CD4-positive, alpha-beta T cell treated with Interleukin-1 beta for 1 hour (primary cell): ENCODE results near the gene AHR.
"Not testable (repeated sequence)": the region's sequence is repeated elsewhere in the genome, so short reads cannot be mapped to it uniquely, and the experiment has no call there.

Experiments
- DNase-seq, 2 donors: peaks; one replicate each; pipeline ENCODE4 v3.0.0-alpha.2; 2020 to 2022

AHR gene

DNA sequence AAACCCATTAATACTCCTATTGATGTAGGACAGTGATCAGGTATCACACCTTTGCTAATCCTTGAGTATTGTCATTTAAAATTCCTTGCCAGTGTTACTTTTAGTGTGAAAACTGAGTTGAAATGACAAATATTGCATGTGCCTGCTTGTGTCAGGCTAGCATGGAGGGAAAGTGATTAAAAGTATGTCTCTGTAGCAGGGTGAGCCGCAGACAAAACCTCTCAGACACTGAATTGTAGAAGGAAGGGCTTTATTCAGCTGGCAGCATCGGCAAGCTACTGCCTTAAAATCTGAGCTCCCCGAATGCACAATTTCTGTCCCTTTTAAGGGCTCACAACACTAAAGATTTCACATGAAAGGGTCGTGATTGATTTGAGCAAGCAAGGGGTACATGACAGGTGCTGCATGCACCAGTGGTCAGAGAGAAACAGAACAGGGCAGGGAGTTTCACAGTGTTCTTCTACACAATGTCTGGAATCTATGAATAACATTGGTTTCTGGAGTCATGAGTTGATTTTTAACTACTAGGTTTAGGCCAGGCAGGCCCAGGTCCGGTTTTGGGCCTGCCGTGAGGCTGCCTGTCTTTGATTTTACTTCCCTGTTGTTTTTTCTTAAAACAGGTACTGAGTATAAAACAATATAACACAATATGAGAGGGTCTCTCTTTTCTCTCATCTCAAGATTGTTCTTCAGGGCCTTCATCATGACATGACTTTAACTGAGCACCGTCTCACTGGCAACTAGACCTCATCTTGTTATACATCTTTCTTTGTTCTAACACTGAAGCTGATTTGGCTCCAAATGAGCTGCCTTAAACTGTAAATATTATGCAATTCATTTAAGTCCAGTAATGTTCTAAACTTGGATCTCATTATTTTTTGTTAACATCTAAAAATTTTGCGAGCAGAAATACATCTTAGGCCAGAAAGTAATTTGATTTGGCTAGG is 84.2 kb downstream of the AHR start:
- DNase-seq = not testable (repeated sequence)

DNA sequence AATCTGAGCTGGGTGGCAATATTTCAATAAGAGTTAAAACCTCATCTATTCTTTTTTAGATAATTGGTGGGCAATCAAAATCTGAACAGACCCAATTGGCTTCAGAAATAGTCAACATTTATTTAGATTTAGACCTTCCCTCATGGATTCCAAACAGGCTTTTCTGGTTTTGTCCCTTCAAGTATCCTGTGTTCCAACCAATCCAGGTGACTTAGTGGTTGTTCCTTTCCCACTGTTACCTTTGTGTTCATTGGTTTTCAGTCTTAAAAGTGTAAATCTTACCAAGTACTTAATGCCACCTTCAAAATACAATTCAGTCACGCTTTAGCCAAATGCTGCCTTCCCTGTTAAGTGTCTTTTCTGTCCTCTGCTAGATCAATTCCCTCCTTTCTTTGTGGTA is 85.9 kb downstream of the AHR start:
- DNase-seq = no peak

DNA sequence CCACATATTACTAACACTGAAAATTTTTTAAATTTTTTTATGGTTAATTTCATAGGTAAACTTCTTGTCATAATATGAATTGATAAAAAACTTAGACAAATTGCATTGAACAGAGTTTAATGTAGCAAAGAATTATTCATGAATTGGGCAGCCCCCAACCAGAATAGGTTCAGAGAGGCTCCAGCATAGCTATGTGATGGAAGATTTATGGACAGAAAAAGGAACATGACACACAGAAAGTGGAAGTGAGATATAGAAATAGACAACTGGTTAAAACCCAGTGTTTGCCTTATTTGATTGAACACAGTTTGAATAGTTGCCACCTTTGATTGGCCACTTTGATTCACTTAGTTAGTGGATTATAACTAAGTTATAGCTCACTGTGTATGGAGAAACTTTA is 87.2 kb downstream of the AHR start:
- DNase-seq = no peak

DNA sequence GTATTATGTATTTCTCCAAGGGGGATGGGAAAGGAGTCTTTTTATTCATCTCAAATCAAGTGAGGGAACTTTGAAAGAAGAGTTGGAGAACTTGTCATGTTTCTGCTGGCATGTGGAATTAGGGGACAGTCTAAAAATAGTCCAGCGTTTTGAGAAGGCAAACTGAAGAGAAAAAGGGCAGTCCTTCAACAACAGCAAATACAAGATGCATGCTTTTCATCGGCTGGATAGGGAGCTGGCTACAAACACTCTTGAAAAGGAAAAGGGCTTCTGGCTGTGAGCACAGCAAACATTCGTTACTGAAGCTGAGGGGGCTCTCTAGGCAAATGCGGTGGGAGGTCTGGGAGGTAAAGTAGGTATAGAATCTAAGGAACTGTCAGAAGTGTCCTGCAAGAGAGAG is 91.9 kb downstream of the AHR start:
- DNase-seq = no peak

DNA sequence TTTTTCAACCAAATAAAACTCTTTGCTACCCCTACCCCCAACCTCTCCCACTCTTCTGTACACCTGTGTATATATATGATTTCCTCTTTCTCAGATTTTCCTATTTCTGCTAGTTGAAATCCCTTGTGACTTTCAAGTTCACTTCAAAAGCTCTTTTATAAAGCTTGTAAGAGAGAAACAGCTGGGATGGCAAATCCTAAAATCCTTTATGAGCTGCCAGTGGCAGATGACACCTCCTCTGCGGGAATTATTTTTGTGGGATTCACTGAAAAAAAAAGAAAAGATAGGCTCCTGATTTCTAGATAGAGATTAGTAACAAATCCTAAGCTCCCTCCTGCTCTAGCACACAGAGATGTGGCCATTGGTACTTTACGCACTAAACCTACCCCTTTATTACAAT is 92.9 kb downstream of the AHR start:
- DNase-seq = no peak

DNA sequence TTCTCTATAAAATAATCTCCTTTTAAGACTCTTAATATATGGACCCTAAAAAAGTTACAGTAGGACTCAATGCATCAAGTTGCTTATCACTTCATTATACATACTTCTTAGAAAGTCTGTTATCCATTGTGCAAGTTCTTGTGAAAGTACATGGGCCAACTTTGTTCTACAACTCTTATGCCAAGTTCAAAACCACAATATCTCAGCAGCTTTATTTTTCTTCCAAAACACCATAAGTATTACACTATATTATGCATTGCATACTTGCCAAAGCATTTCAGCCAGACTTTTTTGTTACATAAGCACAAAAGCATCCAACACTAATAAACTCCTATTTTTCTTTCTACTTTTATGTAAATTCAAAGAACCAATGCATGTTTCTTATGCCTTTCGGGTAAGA is 94.4 kb downstream of the AHR start:
- no peak for DNase-seq

DNA sequence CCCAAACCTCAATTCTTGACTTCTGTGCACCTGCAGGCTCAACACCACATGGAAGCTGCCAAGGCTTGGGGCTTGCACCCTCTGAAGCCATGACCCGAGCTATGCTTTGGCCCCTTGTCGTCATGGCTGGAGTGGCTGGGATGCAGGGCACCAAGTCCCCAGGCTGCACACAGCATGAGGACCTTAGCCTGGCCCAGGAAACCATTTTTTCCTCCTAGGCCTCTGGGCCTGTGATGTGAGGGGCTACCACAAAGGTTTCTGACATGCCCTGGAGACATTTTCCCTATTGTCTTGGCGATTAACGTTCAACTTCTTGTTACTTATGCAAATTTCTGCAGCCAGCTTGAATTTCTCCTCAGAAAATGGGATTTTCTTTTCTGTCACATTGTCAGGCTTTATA is 96.1 kb downstream of the AHR start:
- not testable (repeated sequence) for DNase-seq
